ENCODE measurements around the gene BBS10.
"Not testable (repeated sequence)": the region's sequence is repeated elsewhere in the genome, so short reads cannot be mapped to it uniquely, and the experiment has no call there.

The BBS10 gene

DNA sequence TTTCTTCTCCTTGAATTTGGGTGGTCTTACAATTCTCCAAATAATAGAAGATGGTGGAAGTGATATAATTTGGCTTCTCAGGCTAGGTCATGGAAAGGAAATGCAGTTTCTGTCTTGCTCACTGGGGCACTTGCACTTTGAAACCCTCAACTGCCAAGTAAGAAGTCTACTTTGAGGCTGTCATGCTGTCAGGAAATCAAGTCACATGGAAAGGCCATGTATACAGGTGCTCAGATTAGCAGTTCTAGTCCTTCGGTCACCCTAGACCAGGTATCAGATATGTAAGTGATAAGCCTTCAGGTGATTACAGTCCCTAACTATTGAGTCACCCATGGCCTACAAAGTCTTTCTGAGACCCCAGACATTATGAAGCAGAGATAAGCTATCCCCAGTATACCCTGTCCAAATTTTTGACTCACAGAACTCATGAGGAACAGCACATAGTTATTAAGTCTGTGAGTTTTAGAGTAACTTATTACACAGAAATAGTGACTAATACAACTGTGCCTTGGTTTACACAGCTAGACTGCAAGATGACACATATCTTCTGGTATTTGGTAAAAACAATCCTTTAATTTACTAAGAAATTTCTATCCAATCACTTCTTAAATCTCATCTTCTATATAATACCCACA is 26.3 kb upstream of the BBS10 start:
- no peak overlapping the region for H2AFZ ChIP-seq (ENCODE audit: low read depth, low read length)
- H3K9me3 ChIP-seq (ENCODE audit: insufficient read depth, low read length), result no peaks in the 10 kb centered on the region
- H3K27ac ChIP-seq (ENCODE audit: low read length), result no peak overlapping the region
- peaks cover 1% of the 10 kb centered on the region for H3K36me3 ChIP-seq (replicated peaks; ENCODE audit: low read depth, low read length)
- H3K27me3 ChIP-seq (ENCODE audit: low read depth, low read length), result no peaks in the 10 kb centered on the region
- no peak overlapping the region for H3K4me2 ChIP-seq (ENCODE audit: low read length)
- H3K4me3 ChIP-seq (ENCODE audit: low read length), result no peak overlapping the region
- no peaks in the 10 kb centered on the region for H3K79me2 ChIP-seq (ENCODE audit: low read length)
- no peaks in the 10 kb centered on the region for H4K20me1 ChIP-seq (ENCODE audit: insufficient read depth, low read length)
- H3K9ac ChIP-seq (ENCODE audit: low read length), result no peak overlapping the region
- H3K4me1 ChIP-seq (ENCODE audit: low read length), result no peaks in the 10 kb centered on the region
- no peak for TF ChIP-seq EZH2phosphoT487 (IDR thresholded peaks at IDR 0.05; ENCODE audit: low read depth)
- TF ChIP-seq, protein P1, sequence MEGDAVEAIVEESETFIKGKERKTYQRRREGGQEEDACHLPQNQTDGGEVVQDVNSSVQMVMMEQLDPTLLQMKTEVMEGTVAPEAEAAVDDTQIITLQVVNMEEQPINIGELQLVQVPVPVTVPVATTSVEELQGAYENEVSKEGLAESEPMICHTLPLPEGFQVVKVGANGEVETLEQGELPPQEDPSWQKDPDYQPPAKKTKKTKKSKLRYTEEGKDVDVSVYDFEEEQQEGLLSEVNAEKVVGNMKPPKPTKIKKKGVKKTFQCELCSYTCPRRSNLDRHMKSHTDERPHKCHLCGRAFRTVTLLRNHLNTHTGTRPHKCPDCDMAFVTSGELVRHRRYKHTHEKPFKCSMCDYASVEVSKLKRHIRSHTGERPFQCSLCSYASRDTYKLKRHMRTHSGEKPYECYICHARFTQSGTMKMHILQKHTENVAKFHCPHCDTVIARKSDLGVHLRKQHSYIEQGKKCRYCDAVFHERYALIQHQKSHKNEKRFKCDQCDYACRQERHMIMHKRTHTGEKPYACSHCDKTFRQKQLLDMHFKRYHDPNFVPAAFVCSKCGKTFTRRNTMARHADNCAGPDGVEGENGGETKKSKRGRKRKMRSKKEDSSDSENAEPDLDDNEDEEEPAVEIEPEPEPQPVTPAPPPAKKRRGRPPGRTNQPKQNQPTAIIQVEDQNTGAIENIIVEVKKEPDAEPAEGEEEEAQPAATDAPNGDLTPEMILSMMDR (IDR thresholded peaks at IDR 0.05; ENCODE audit: low read depth, low read length), result no peak

DNA sequence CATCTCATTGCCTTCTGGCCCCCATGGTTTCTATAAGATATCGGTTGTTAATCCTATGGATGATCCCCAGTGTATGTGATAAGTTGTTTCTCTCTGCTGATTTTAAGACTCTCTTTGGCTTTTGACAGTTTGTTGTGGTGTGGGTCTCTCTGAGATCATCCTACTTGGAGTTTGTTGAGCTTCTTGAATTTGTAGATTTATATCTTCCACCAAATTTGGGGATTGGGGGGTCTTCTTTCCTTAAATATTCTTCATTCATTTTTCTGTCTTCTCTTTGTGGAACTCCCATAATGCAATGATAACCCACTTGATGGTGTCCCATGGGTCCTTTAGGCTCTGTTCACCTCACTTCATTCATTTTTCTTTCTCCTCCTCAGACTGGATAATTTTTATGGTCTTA is 20.0 kb upstream of the BBS10 start:
- Histone ChIP-seq H3K4me1 (ENCODE audit: low read length) (no peaks in the 10 kb centered on the region), H3K9me3 (ENCODE audit: insufficient read depth, low read length) (peaks cover 5% of the 10 kb centered on the region; the same call in 1 of the 2 replicates), H3K4me3 (ENCODE audit: low read length) (no peak overlapping the region), H2AFZ (ENCODE audit: low read depth, low read length) (no peak overlapping the region), H3K9ac (ENCODE audit: low read length) (no peak overlapping the region), H4K20me1 (ENCODE audit: insufficient read depth, low read length) (no peaks in the 10 kb centered on the region), H3K27me3 (ENCODE audit: low read depth, low read length) (no peaks in the 10 kb centered on the region), H3K4me2 (ENCODE audit: low read length) (no peak overlapping the region), H3K36me3 (replicated peaks; ENCODE audit: low read depth, low read length) (peaks cover 26% of the 10 kb centered on the region), H3K79me2 (ENCODE audit: low read length) (no peaks in the 10 kb centered on the region), H3K27ac (ENCODE audit: low read length) (no peak overlapping the region)
- TF ChIP-seq, protein P1 (IDR thresholded peaks at IDR 0.05; ENCODE audit: low read depth, low read length), result no peak
- no peak for TF ChIP-seq EZH2phosphoT487 (IDR thresholded peaks at IDR 0.05; ENCODE audit: low read depth)

DNA sequence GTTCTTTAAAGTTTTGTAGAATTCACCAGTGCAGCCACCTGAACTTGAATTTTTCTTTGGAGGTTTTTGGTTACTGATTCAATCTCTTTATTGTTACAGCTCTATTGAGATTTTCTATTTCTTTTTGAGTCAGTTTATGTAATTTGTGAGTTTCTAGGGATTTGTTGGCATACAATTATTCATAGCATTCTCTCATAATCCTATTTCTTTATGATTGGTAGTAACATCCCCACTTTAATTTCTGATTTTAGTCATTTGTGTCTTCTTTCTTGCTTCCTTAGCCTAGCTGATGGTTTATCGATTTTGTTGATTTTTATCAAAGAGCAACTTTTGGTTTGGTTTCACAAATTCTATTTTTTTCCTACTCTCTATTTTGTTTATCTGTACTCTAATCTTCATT is 17.9 kb upstream of the BBS10 start:
- H3K9ac ChIP-seq (ENCODE audit: low read length), result no peak overlapping the region
- peaks cover 5% of the 10 kb centered on the region; the same call in 1 of the 2 replicates for H3K9me3 ChIP-seq (ENCODE audit: insufficient read depth, low read length)
- H2AFZ ChIP-seq (ENCODE audit: low read depth, low read length), result no peak overlapping the region
- no peak overlapping the region for H3K27ac ChIP-seq (ENCODE audit: low read length)
- no peaks in the 10 kb centered on the region for H3K4me1 ChIP-seq (ENCODE audit: low read length)
- no peak for TF ChIP-seq EZH2phosphoT487 (IDR thresholded peaks at IDR 0.05; ENCODE audit: low read depth)
- TF ChIP-seq, protein P1 (IDR thresholded peaks at IDR 0.05; ENCODE audit: low read depth, low read length), result no peak
- H3K4me2 ChIP-seq (ENCODE audit: low read length), result no peak overlapping the region
- no peaks in the 10 kb centered on the region for H3K79me2 ChIP-seq (ENCODE audit: low read length)
- H3K27me3 ChIP-seq (ENCODE audit: low read depth, low read length), result no peaks in the 10 kb centered on the region
- no peak overlapping the region for H3K4me3 ChIP-seq (ENCODE audit: low read length)
- no peaks in the 10 kb centered on the region for H4K20me1 ChIP-seq (ENCODE audit: insufficient read depth, low read length)
- peaks cover 26% of the 10 kb centered on the region for H3K36me3 ChIP-seq (replicated peaks; ENCODE audit: low read depth, low read length)

DNA sequence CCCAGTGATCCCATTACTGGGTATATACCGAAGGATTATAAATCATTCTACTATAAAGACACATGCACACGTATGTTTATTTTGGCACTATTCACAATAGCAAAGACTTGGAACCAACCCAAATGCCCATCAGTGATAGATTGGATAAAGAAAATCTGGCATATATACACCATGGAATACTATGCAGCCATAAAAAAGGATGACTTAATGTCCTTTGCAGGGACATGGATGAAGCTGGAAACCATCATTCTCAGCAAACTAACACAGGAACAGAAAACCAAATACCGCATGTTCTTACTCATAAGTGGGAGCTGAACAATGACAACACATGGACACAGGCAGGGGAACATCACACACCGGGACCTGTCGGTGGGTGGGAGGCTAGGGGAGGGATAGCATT is 15.9 kb upstream of the BBS10 start:
- not testable (repeated sequence) for H3K9me3 ChIP-seq (ENCODE audit: insufficient read depth, low read length); H3K4me1 ChIP-seq (ENCODE audit: low read length); H3K9ac ChIP-seq (ENCODE audit: low read length); H3K4me2 ChIP-seq (ENCODE audit: low read length); H3K27me3 ChIP-seq (ENCODE audit: low read depth, low read length); H3K79me2 ChIP-seq (ENCODE audit: low read length); H3K4me3 ChIP-seq (ENCODE audit: low read length); H3K27ac ChIP-seq (ENCODE audit: low read length); H2AFZ ChIP-seq (ENCODE audit: low read depth, low read length); H4K20me1 ChIP-seq (ENCODE audit: insufficient read depth, low read length)
- H3K36me3 ChIP-seq (replicated peaks; ENCODE audit: low read depth, low read length), result peaks cover 23% of the 10 kb centered on the region

Data from OCI-LY3 (cell line).